Stimulated activated CD4-positive, alpha-beta T cell treated with anti-CD3 and anti-CD28 coated beads, TNF-alpha, amount 100 ng/mL, for 1 hour (primary cell): Measurements from ENCODE around the gene ASXL2.
"Not testable (repeated sequence)": the region's sequence is repeated elsewhere in the genome, so short reads cannot be mapped to it uniquely, and the experiment has no call there.

Source experiments
- DNase-seq, 3 donors: peaks; one replicate each; pipeline ENCODE4 v3.0.0-alpha.2; 2020; ENCODE audit warnings: low read depth in 3 of 3, low spot score in 1 of 3

ASXL2 gene

DNA sequence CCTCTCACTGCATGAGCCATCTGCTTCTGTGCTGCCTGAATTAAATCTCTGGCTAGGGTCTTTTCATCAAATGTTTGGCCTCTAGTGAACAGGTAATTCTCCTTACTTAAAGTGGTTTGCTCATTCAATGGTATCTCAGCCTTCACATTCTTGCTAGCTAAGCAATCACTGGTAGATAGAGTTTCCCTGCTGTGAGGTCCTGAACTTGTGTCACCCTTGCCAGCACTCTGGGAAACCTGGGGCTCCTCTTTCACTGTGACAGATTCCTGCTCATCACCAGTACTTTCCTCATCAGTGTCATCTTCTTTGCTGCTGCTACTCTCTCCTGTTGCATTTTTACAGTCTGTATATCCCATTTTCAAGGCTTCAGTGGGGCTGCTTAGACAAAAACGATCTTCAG is 135.8 kb downstream of the ASXL2 start:
- no peak for DNase-seq

DNA sequence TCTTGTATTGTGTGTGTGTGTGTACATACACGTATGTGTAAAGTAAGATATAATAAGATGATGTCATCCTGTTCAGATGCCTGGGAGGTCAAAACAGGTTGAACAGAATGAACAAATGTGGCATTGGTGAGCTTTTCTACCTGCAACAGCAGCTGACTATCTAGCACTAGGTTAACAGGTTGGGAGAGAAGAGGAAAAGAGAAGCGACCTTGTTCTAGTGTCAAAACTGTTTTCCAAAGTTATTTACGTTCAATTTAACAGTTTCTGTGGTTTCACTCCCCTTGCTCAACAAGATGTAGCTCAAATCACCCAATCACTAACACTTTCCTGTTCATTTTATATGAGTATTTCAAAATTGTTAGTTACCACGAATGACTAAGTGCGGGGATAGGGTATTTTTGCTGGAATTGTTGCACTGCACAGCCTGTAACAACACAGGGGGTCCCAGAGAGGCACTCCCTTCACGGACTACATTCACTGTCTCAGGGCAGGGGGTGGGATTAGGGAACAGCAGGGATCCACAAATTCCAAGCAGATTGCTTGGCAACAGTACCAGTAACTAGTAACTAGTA is 137.4 kb downstream of the ASXL2 start:
- DNase-seq = no peak

DNA sequence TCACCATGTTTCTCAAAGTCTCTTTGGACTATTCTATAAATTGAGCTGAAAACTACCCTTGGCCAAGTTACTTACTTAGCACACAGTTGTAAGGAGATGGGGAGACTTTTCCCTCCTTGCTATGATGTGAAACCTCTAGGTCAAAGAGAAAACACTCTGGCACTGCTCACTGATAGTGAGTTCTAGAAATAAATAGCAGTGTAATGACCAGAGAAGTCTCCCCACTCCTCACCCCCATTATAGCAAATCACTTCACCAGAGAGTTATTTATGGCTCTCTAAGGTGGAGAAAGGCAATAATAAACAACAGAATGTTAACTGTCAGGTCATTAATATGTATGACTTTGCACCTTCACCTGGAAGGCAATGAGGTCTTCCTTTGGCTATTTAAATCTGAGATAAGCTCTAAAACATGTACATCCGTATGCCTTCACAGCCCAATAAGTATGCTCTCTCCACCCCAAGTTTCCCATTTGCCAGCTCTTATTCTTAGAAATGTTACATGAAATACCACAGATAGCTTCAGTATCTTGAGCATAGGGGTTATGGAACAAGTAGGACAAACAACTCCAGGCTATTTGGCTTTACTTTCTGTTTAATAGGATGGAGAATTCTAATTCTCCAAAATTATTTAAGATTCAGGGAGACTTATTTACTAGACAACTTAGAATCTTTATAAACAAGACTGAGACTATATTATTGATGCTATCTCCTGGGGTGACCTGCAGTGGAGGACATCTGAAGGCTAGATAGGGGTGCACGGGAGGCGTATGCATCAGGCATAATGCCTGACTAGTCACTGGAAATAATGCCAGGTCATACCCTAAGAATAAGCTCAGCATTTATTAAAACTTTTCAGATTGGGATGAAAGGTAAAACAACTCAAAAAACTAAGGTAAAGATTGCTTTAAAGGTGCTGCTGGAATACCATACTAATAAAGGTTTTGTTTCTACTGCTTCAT is 139.6 kb downstream of the ASXL2 start:
- DNase-seq = no peak

- DNase-seq = no peak
Measured at GRCh38 chr2:25736899-25737515, 141.3 kb downstream of the ASXL2 start.

GRCh38 chr2:25735835-25736234 is 142.5 kb downstream of the ASXL2 start:
- no peak for DNase-seq

- no peak for DNase-seq
Measured at GRCh38 chr2:25728559-25728958, 149.7 kb downstream of the ASXL2 start.

GRCh38 chr2:25726522-25726921 is 151.8 kb downstream of the ASXL2 start:
- DNase-seq = no peak

DNA sequence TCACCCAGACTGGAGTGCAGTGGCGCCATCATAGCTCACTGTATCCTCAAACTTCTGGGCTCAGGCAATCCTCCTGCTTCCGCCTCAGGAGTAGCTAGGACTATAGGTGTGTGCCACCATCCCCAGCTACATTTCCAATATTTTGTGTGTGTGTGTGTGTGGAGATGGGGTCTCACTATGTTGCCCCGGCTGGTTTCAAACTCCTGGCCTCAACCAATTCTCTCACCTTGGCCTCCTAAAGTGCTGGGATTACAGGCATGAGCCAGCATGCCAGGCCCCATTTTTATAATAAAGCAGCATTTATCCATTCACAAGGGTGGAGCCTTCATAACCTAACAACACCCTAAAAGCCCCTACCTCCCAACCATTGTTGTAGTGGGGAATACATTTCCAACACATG is 152.4 kb downstream of the ASXL2 start:
- DNase-seq = no peak

DNA sequence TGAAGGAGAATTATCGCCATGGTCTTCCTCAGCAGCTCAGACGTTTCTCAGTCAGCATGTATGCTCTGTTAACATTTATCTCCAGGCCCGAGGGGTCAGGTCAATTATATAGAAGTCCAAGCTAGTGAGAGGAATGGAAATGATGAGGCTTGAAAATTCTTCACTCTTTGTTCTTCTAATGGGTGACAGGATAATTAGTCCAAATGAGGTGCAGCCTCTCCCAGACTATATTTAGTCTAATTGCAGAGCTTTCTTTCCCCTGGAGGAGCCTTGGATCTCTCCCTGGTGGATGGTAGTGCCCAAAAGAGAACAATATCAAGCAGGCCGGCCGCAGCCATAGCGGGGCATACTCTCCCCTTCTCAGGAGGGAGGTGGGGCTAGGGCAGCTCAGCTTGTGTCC is 153.5 kb downstream of the ASXL2 start:
- DNase-seq = no peak

GRCh38 chr2:25722224-25722623 is 156.1 kb downstream of the ASXL2 start:
- no peak for DNase-seq

GRCh38 chr2:25720575-25720974 is 157.7 kb downstream of the ASXL2 start:
- DNase-seq = no peak

DNA sequence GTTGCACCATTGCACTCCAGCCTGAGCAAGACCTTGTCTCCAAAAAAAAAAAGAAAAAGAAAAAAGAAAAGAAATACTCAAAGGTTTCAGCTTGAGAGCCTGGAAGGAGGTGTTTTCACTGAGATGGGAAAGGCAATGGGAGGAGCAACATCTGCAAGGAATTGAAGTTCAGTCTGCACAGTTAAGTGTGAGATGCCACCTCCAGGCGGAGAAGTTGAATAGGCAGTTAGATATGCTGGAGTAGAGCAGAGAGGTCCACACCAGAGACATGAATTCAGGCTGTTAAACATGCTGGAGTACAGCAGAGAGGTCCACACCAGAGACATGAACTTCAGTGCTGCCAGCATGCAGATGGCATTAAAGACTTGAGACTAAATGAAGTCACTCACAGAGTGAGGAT is 163.5 kb downstream of the ASXL2 start:
- DNase-seq = no peak

GRCh38 chr2:25712455-25712854 is 165.8 kb downstream of the ASXL2 start:
- no peak for DNase-seq

- no peak for DNase-seq
Measured at GRCh38 chr2:25711675-25712354, 166.5 kb downstream of the ASXL2 start.

GRCh38 chr2:25710750-25711149 is 167.5 kb downstream of the ASXL2 start:
- no peak for DNase-seq

DNA sequence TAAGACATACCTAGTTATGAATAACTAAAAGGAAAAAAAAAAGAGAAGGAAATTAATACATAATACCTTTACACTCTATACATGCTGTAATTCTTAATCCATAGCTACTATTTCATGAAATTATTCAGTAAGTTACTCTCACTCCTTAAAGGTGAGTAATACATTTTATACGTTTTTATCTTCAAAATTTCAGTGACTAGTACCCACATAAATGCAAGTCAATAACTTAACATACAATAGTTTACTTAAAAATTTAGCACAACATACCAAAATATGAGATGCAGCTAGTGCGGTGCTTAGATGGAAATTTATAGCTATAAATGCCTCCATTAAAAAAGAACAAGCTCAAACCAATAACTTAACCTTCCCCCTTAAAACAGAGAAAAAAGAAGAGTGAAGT is 168.9 kb downstream of the ASXL2 start:
- no peak for DNase-seq

- DNase-seq = no peak
Measured at GRCh38 chr2:25707927-25708590, 170.2 kb downstream of the ASXL2 start.

DNA sequence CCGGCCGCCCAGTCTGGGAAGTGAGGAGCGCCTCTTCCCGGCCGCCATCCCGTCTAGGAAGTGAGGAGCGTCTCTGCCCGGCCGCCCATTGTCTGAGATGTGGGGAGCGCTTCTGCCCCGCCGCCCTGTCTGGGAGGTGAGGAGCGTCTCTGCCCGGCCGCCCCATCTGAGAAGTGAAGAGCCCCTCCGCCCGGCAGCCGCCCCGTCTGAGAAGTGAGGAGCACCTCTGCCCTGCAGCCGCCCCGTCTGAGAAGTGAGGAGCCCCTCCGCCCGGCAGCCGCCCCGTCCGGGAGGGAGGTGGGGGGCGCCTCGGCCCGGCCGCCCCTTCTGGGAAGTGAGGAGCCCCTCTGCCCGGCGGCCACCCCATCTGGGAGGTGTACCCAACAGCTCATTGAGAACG is 172.7 kb downstream of the ASXL2 start:
- not testable (repeated sequence) for DNase-seq

GRCh38 chr2:25701801-25702200 is 176.5 kb downstream of the ASXL2 start:
- no peak for DNase-seq

GRCh38 chr2:25700221-25700660 is 178.0 kb downstream of the ASXL2 start:
- no peak for DNase-seq

GRCh38 chr2:25699216-25699615 is 179.1 kb downstream of the ASXL2 start:
- no peak for DNase-seq
